ENCODE measurements around the gene FOXK1.

The FOXK1 gene

DNA sequence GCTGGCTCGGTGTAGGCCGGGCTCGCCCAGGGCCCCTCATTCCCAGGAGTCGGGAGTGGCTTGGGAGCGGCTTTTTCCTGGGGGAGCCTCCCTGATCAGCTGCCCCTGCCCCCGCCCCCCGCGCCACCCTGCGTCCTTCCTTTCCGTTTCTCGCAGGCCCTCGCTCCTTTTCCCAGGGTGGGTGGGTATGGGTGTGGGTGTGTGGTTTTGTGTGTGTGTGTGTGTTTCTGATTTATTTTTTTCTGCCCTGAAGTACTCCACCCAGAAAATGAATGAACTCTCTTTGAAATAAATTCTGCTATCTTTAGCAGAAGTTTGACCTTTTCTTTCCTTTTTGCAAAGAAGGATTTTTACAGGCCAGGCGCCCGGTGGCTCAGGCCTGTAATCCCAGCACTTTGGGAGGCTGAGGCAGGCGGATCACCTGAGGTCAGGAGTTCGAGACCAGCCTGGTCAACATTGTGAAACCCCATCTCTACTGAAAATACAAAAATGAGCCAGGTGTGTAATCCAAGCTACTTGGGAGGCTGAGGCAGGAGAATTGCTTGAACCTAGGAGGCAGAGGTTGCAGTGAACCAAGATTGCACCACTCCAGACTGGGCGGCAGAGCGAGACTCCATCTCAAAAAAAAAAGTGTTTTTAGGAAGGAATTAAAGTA lies 63.3 kb downstream of the FOXK1 start:
- no peak for DNase-seq (ENCODE audit: low read depth)

DNA sequence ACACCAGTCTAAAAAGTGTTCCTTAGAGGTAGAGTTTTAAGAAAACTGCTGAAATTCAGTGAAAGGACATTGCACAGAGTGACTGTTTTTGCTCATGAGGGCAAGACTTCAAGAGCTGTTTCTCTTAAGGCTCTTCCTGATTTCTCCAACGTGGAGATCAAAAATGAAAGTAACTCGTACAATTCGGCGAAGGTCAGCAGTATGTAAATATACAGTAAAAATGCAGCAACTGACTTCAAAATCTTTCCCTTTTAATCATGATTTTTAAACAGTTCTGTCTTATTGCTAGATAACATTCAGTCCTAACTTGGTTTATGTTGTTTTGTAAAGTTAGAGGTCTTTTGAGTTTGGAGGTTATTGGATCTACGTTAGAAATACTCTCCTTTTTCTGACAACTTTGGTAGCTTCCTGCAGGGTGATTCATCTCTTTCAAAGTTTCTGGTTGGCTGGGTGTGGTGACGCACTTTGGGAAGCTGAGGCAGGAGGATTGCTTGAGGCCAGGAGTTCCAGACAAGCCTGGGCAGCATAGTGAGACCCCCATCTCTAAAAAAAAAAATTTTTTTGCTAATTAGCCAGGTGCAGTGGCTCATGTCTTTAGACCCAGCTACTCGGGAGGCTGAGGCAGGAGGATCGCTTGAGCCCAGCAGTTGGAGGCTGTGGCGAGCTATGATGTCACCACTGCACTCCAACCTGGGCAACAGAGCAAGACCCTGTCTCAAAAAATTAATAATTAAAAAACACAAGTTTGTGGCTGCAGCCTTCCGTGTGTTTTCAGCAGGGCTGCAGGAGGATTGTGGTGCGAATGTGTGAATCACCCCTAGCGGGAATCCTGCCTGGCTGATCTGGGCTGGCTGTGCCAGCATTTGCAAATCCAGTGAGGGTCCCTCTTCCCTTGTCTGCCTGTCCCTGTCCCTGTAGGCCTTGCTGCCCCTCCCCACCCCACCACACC lies 64.2 kb downstream of the FOXK1 start:
- DNase-seq (ENCODE audit: low read depth), result no peak

DNA sequence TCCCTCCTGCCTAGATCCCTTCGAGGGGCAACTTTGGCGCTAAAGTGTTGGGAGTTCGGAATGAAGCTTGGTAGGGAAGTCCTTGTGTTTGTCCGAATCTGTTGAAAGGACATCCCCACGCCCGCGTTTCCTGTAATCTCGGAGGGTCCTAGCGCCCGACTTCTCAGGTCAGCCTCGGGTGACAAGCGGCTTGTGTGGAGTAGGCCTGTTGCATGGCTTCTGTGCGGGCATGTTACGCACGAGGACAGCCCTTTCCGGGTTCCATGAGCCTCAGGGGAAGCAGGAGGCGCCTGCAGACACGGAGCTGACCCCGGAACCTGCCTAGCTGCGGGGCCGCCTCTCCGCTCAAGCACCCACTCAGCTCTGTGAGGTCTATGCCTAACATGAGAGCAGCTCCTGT lies 64.9 kb downstream of the FOXK1 start:
- DNase-seq (ENCODE audit: low read depth), result no peak

DNA sequence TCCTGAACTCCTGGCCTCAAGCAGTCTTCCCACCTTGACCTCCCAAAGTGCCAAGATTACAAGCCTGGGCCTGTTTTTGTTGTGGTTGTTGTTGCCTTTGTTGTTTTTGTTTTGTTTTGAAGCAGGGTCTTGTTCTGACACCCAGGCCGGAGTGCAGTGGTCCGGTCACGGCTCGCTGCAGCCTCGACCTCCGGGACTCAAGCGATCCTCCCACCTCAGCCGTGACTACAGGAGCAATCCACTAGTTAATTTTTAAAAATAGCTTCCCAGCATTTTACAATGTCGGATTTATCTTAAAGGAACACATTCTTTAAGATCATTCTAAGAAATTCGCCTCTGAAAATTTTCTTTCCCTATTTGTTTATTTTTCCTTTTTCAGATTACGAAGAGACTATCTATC lies 65.7 kb downstream of the FOXK1 start:
- no peak for DNase-seq (ENCODE audit: low read depth)

DNA sequence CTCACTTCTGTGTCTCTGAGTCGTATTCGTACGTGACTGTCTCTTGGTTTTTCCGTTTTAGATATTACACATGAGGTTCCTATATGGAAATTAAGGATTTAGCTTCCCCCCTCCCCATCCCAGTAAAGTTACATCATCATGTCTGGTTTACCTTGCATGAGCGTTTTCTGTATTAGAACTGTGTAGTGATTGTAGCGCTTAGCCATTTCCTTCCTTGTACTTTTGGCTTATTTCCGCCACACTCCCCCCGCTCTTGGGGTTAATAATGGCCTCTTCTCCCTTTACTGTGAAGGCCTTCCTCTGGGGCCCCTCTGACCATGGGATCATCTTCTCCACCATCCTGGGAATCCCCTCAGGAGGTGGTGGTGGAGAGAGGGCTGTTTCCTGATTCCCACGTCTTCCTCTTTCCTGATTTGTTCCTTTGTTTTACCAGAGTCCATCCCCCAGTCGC lies 66.2 kb downstream of the FOXK1 start:
- DNase-seq (ENCODE audit: low read depth), result no peak

DNA sequence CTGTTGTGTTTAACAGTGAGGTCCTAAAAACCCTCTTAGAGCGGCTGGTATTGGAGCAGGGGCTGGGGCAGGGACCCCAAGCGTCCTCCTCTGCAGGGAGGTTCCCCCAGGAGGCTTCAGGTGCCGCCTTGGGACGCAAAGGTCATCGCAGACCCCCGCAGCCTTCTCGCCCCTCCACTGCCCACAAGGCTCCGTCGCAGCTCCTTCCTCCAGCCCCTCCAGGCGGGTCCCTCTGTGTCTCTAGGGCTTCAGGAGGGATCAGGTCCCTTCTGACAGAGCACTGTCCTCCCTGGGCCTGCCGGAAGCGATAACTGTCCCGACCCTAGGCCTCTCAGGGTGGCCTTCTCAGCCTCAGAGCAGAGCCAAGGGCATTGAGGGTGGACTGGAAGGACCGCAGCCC lies 67.3 kb downstream of the FOXK1 start:
- no peak for DNase-seq (ENCODE audit: low read depth)

DNA sequence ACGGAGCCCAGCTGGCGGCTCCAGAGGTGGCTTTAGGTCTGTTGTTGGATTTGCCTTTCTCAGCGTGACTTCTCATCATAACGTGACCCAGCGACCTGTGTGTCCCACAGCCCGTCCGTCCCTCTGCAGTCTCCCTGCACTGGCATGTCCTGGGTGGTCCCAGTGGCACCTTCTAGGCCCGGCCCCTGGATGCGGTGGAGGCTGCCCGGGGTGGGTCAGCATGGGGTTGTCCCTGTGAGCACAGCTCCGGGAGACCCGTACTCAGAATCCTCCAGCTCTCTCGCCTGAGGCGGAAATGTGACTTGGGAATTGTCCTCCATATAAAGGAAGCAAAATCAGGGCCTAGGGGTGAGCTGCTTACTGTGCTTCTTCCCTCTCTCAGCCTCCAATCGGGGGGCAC lies 67.7 kb downstream of the FOXK1 start:
- no peak for DNase-seq (ENCODE audit: low read depth)

DNA sequence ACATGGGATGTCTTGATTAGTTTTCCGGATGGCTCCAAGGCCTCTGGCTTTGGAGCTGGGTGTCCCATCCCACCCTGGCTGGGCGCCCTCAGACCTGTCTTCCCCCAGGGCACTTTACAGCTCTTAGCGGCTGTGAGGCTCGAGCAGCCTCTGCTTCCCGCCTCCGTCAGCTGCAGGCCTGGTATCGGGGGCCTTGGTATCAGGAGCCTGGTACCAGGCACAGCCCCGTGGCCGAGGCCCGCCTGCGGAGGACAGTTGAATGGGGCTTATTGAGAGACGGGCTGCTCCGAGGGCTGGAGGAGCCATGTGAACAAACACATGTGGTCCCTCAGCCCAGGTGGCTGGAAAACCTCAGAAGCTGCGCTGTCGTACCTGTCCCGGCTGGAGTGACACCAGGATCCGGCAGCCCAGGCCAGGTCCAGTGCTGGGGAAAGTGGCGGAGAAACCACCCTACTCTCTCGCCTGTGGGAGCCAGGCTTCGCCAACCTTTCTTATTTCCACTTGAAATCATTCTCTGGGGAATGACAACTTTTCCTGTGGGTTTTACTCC lies 69.4 kb downstream of the FOXK1 start:
- no peak for DNase-seq (ENCODE audit: low read depth)

DNA sequence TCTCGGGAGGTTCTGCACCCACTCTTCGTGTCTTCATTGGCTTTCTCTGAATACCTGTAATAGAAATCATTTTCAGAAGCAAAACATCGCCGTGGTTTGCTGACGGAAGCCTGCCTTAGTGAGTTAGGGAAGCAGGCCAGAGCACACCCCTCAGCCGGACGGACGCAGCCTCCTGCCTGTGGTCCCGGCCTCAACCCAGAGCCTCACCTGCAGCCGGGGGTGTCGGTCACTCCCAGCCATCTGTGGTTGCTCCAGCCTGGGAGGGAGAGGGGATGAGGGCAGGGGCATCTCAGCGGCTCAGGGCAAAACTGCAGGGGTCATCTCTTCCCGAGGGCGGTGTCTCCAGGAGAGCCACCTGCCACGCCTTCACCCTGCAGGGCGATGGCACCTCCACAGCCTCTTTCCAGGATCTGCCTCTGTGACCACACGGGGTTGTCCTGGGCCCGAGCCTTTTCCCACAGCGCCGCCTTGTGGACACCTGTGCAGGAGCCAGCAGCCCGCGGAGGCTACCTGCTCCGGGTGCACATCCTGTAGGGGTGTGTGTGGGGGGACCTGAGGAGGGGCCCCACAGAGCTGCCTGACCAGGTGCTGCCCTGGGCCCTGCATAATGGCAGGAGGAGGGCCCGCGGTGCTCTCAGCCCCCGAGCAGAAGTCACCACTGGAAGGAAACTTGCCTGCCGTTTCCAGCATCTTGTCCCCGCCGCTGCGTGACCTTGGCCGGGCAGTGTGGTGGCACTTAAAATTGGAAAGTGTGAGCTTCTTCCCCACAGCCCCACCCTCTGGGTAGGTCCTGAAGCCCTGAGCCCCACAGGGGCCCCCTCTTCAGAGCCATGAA lies 71.7 kb downstream of the FOXK1 start:
- peak; percentile 79 for DNase-seq (ENCODE audit: low read depth)

DNA sequence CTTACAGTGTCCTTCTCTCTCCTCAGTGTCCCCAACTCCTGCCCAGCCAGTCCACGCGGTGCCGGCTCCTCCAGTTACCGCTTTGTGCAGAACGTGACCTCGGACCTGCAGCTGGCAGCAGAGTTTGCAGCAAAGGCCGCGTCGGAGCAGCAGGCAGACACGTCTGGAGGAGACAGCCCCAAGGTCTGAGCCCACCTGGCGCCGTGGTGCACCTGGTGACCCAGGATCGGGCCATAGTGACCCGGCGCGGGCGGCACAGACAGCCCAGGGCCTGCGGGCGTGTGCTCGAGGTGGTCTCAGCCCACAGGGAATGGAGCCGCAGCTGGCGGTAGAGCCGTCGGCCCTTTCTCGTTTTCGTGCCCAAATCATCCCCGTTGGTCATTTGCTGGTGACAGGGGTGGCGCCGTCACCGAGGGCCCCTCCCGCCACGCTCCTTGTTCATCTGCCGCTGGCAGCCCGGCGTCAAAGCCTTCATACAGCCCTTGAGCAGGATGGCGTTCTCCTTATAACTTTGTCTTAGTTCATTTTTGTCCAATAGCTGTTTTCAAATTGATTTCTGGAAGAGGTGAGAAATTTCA lies 72.4 kb downstream of the FOXK1 start:
- no peak for DNase-seq (ENCODE audit: low read depth)

DNA sequence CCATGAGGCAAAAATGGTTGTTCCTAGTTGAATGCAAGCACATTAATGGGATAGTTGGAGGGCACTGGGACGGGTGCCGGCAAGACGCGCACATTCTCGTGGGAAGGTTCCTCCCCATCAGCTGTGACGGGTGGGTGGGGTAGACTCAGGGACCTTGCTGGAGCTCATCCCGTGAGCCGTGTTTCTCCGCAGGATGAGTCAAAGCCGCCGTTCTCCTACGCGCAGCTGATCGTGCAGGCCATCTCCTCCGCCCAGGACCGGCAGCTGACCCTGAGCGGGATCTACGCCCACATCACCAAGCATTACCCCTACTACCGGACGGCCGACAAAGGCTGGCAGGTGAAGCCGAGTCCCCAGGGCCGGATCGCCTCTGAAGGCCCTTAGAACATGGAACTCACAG lies 73.0 kb downstream of the FOXK1 start:
- DNase-seq (ENCODE audit: low read depth), result no peak

DNA sequence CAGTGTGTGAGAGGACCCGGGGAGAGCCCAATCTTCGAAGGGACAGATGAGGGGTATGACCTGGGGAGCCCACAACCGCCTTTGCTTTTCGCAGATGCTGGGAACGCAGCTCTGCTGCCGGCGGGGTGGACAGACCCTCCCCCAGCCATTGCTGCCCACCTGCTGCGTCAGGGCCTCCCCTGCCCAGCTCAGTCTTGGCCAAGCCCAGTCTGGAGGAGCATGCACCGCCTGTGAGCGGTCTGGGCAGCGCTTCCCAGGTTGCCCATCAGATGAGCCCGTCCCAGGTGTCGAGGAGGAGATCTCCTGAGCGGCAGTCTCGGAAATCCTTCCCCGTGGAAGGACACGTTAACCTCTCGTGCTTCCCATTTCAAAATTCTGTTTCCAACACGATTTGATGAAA lies 76.0 kb downstream of the FOXK1 start:
- no peak for DNase-seq (ENCODE audit: low read depth)

DNA sequence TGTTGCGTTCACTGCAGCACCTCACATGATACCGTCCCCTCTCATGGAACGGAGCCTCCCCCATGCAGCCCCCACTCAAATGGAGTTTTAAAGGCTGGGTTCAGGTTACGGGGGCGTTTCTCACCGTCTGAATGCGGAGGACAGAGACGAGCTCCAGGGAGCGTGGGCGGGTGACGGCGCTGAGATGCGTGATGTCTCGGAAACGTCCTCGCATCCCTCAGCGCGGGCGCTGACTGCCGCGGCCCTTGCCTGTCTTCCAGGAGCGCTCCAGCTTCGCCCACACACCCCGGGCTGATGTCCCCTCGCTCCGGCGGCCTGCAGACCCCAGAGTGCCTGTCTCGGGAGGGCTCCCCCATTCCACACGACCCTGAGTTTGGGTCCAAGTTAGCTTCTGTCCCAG lies 76.7 kb downstream of the FOXK1 start:
- DNase-seq (ENCODE audit: low read depth), result no peak

DNA sequence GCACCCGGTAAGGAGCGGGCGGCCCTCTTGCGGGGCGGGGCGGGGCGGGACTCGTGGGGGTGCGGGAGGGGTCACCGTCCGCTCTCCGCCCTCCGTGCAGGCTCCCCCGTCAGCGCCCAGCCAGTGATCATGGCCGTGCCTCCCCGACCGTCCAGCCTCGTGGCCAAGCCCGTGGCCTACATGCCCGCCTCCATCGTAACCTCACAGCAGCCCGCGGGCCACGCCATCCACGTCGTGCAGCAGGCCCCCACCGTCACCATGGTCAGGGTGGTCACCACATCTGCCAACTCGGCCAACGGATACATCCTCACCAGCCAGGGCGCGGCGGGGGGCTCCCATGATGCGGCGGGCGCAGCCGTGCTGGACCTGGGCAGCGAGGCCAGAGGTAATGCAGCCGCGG lies 77.1 kb downstream of the FOXK1 start:
- DNase-seq (ENCODE audit: low read depth), result no peak

DNA sequence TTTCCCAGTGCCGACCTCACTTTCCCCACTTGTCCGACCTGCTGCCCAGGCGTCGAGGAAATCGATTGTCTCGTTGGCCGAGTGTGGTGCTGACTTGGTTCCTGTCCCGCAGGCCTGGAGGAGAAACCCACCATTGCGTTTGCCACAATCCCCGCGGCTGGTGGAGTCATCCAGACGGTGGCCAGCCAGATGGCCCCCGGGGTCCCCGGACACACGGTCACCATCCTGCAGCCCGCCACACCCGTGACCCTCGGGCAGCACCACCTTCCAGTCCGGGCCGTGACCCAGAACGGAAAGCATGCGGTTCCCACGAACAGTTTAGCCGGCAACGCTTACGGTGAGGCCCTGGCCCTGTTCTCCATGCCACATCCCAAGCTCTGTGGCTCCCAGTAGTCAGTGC lies 78.9 kb downstream of the FOXK1 start:
- DNase-seq (ENCODE audit: low read depth), result no peak

DNA sequence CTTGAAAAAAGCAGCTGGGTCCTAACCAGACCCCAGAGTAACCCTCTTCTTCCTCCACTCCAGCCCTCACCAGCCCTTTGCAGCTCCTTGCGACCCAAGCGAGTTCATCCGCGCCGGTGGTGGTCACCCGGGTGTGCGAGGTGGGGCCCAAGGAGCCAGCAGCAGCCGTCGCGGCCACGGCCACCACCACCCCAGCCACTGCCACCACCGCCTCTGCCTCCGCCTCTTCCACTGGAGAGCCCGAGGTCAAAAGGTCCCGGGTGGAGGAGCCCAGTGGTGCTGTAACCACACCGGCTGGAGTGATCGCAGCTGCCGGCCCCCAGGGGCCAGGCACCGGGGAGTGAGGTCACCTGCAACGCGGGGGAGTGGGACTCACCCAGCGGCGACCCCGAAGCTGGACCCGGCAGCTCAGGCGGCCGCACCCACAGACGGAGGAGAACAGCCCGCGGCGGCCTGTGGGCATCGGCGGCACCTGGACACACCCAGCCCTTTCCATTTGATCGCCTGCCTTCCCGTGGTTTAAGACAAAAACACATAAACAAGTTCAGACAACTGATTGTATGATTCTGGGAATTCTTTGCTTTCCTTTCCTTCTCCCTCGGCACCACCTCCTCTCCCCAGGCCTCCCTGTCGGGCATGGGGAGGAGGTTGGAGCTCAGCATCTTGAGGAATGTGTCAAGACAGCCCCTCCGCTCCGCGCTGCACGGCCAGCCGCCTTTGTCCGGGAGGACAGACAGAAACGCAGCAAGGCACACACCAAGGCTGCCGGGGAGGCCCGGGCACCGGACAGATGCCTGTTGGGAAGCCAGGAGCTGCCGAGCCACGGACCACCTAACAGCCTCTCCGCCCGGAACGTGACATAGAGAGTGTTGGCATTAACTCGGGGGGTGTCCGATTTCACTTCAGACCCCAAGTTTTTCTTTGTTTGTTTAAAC lies 80.3 kb downstream of the FOXK1 start:
- DNase-seq (ENCODE audit: low read depth), result no peak

DNA sequence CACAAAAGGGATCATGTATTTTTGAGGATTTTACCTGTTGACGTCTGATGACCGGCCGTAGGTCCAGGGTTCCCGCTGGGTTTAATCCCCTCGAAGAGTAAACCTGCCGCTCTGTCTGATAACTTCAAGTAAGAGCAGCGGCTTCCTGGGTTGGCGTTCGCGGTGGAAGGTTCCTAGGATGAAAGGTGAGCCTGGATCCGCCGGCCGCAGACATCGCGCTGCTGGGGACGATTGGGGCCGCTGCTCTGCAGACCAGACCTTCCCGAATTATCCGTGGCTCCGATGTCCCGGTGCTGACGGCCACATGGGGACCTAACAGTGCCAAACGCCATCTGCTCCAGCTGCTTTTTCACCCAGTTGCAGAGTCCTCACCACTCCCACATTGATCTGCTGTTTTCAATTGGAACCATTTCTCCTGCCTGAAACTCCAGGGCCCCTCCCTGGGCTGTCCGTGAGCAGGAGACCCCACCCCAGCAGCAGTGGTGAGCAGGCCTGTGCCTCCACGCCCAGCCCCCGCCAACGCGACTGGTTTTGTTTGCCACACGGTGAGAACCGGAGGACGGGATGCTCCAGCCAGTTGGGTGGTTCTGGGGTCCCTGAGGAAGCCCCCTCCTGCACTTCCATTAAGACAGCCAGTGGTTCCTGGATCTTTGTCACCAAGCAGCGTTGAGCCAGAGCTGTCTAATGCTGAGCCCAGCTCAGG lies 81.1 kb downstream of the FOXK1 start:
- no peak for DNase-seq (ENCODE audit: low read depth)

DNA sequence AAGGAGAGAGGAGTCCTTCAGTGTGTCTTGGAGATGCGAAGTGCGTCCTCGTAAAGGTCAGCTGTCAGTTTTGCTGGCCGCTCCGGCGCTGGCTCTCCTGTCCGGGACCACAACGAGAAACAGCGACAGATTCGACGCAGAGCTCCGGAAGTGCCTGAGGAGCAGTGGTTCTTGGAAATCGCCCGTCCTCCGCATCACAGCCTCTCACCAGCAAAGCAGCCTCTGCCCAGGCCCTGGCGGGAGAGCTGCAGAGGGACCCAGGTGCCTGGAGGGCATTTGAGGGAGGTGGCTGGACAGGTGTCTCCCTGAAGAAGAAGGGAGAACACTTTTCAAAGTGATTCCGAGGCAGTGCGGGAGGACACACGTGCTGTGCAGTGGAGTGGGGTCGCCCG lies 81.7 kb downstream of the FOXK1 start:
- DNase-seq (ENCODE audit: low read depth), result no peak

DNA sequence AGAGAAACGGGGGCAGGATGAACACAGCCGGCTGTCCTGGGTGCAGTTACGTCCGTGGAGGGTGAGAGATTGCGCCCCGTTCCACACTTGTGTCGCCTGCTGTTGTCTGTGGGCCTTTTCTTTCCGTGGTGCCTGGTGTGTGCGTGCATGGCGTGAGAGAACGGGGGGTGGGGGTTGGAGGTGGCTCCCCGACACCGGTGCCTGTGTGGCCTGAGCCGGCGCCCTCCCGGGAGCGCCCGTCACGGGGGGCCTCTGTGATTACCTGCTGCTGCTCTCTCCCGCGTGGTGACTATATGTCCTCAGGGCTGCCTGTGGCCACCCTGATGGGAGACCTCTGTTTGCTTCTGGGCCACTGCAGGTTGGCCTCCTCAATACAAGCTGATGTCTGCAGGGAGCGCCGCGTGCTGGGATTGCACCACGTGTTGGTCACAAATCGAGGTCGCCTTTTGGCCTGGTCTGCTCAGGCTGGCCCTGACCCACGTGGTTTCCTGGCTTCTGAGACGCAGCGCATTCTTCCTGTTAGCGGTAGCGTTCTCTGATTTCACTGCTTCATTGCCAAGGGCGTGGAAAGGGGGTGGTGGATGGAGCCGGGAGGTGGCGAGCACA lies 82.4 kb downstream of the FOXK1 start:
- no peak for DNase-seq (ENCODE audit: low read depth)
